Liver (tissue), 9 donors: ENCODE measurements around the gene ATF1. TPM values are rescaled to one million over a fixed set of nuclear protein-coding genes. Genes with fewer than 3 reads are reported as not detected.

Source experiments
- DNase-seq: peaks from one replicate; pipeline ENCODE4 v3.0.0-alpha.2; 2017; ENCODE audit warnings: low spot score
- H3K27ac ChIP-seq, 2 donors: one replicate each; pipeline ENCODE4 v1.7.0; 2013; ENCODE audit warnings: inconsistent platforms in 2 of 2, low read length in 2 of 2, control low read depth in 1 of 2, low read depth in 1 of 2, mild to moderate bottlenecking in 1 of 2
- H3K27me3 ChIP-seq, 4 donors: one replicate each; pipeline versions ENCODE4 v1.6.1 to v1.7.0; 2013; ENCODE audit warnings: low read length in 3 of 4, inconsistent platforms in 1 of 4, mild to moderate bottlenecking in 1 of 4, moderate library complexity in 1 of 4; ENCODE audit not compliant: control insufficient read depth in 4 of 4, insufficient read depth in 4 of 4
- H3K36me3 ChIP-seq, 4 donors: one replicate each; pipeline versions ENCODE4 v1.6.1 to v1.7.0; 2013; ENCODE audit warnings: low read length in 3 of 4, mild to moderate bottlenecking in 3 of 4, low read depth in 1 of 4, moderate library complexity in 1 of 4; ENCODE audit not compliant: control insufficient read depth in 4 of 4, insufficient read depth in 3 of 4
- H3K4me1 ChIP-seq, 4 donors: one replicate each; pipeline versions ENCODE4 v1.6.1 to v1.7.0; 2013; ENCODE audit warnings: low read length in 3 of 4, mild to moderate bottlenecking in 3 of 4, moderate library complexity in 1 of 4; ENCODE audit not compliant: control insufficient read depth in 4 of 4, insufficient read depth in 4 of 4
- H3K4me3 ChIP-seq, 3 donors: one replicate each; pipeline versions ENCODE4 v1.6.1 to v1.7.0; 2013; ENCODE audit warnings: low read length in 3 of 3, control low read depth in 1 of 3, low read depth in 1 of 3, mild to moderate bottlenecking in 1 of 3
- H3K9ac ChIP-seq, 2 donors: one replicate each; pipeline ENCODE4 v1.7.0; 2013; ENCODE audit warnings: low read length in 2 of 2, mild to moderate bottlenecking in 2 of 2, moderate library complexity in 2 of 2, control low read depth in 1 of 2, low read depth in 1 of 2
- H3K9me3 ChIP-seq, 4 donors: one replicate each; pipeline versions ENCODE4 v1.6.1 to v1.7.0; 2013; ENCODE audit warnings: low read length in 3 of 4; ENCODE audit not compliant: control insufficient read depth in 4 of 4
- GABPA ChIP-seq, 2 donors: IDR thresholded peaks in 1 of 2; conservative IDR thresholded peaks in 1 of 2; 2 replicates each; pipeline ENCODE4 v1.6.1; 2016; ENCODE audit warnings: antibody characterized with exemption in 2 of 2, mild to moderate bottlenecking in 1 of 2, moderate library complexity in 1 of 2
- HNF4A ChIP-seq, 2 donors: conservative IDR thresholded peaks; 2 replicates each; pipeline ENCODE4 v1.6.1; 2016; ENCODE audit warnings: antibody characterized with exemption in 2 of 2, mild to moderate bottlenecking in 2 of 2
- HNF4G ChIP-seq: IDR thresholded peaks from 2 replicates; pipeline ENCODE4 v1.6.1; 2016; ENCODE audit warnings: antibody characterized with exemption
- NR2F2 ChIP-seq: IDR thresholded peaks from 2 replicates; pipeline ENCODE4 v1.6.1; 2016; ENCODE audit warnings: antibody characterized with exemption
- RAD21 ChIP-seq, 2 donors: IDR thresholded peaks; 2 replicates each; pipeline ENCODE4 v1.6.1; 2016; ENCODE audit warnings: antibody characterized with exemption in 2 of 2, mild to moderate bottlenecking in 2 of 2
- SP1 ChIP-seq: IDR thresholded peaks from 2 replicates; pipeline ENCODE4 v1.6.1; 2018; ENCODE audit warnings: antibody characterized with exemption, mild to moderate bottlenecking
- YY1 ChIP-seq: IDR thresholded peaks from 2 replicates; pipeline ENCODE4 v1.6.1; 2016; ENCODE audit warnings: antibody characterized with exemption, mild to moderate bottlenecking
- WGBS: extraction: QIAGEN DNeasy Blood & Tissue Kit; methylation state at CpG from one replicate; pipeline ENCODE4 v1.1.7; 2013; 5-methylcytosine and 5-hydroxymethylcytosine counted together
- polyA plus RNA-seq, 2 donors: library from polyadenylated mRNA; stranded (reverse) in 1 of 2; unstranded in 1 of 2; fragments of 200-250 nt in 1 of 2; fragments of >200 nt in 1 of 2; fragmentation: Nextera tagmentation in 1 of 2; extraction: Ambion mirVana in 1 of 2; gene quantifications; one replicate each; pipeline versions ENCODE4 v1.2.1 to v1.2.3, GENCODE V29; 2013 to 2015
- total RNA-seq, 2 donors: library from RNA; depleted of rRNA; stranded (reverse); fragments of >200 nt; gene quantifications; one replicate each; pipeline ENCODE4 v1.2.3, GENCODE V29; 2014
- TF ChIP-seq, protein P1 (sequence below): IDR thresholded peaks from 2 replicates; pipeline ENCODE4 v1.6.1; 2016; ENCODE audit warnings: antibody characterized with exemption
- TF ChIP-seq, protein P2 (sequence below): IDR thresholded peaks from 2 replicates; pipeline ENCODE4 v1.6.1; 2016; ENCODE audit warnings: antibody characterized with exemption
- TF ChIP-seq, protein P3 (sequence below): IDR thresholded peaks from 2 replicates; pipeline ENCODE4 v1.6.1; 2016; ENCODE audit warnings: antibody characterized with exemption, mild to moderate bottlenecking
- TF ChIP-seq, protein P4 (sequence below): IDR thresholded peaks from 2 replicates; pipeline ENCODE4 v1.6.1; 2016; ENCODE audit warnings: antibody characterized with exemption
- donor health status: healthy.
- donor health status: healthy.
- donor health status: healthy.
- donor health status: healthy.
- donor health status: healthy.

Gene ATF1
- total and polyA plus RNA-seq, 4 donors, result 6.3 to 17.0 (median 8.3) TPM

DNA sequence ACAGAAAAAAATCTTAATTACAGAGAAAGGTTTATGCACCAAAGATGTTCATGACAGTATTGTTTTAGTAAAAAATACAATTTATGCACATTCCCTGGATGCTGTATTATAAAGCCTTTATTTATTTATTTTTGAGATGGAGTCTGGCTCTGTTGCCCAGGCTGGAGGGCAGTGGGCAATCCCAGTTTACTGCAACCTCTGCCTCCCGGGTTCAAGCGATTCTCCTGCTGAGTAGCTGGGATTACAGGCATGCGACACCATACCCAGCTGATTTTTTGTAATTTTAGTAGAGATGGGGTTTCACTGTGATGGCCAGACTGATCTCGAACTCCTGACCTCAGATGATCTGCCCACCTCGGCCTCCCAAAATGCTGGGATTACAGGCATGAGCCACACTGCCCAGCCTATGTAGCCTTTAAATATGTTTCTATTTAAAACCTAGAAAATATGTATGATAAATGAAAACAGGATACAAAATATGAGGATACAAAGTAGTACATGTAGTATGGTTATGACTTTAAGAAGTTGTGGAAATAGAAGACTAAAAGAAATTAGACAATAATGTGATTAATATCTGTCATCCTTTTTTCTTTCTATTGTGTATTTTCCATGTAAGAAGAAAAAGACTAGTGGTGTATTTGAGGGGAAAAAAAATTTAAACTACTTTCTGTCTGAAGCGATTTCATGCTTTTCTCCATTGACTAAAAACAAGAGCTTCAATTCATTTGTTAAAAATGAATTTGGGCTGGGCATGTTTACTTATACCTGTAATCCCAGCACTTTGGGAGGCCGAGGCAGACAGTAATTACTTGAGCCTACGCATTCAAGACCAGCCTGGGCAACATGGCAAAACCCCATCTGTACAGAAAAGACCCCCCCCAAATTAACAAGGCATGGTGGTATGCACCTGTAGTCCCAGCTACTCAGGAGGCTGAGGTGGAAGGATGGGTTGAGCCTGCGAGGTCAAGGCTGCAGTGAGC, 13.1 kb downstream of the ATF1 start (continued):
- TF ChIP-seq, protein P1, sequence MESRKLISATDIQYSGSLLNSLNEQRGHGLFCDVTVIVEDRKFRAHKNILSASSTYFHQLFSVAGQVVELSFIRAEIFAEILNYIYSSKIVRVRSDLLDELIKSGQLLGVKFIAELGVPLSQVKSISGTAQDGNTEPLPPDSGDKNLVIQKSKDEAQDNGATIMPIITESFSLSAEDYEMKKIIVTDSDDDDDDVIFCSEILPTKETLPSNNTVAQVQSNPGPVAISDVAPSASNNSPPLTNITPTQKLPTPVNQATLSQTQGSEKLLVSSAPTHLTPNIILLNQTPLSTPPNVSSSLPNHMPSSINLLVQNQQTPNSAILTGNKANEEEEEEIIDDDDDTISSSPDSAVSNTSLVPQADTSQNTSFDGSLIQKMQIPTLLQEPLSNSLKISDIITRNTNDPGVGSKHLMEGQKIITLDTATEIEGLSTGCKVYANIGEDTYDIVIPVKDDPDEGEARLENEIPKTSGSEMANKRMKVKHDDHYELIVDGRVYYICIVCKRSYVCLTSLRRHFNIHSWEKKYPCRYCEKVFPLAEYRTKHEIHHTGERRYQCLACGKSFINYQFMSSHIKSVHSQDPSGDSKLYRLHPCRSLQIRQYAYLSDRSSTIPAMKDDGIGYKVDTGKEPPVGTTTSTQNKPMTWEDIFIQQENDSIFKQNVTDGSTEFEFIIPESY, result no peak
- TF ChIP-seq HNF4G, result no peak

DNA sequence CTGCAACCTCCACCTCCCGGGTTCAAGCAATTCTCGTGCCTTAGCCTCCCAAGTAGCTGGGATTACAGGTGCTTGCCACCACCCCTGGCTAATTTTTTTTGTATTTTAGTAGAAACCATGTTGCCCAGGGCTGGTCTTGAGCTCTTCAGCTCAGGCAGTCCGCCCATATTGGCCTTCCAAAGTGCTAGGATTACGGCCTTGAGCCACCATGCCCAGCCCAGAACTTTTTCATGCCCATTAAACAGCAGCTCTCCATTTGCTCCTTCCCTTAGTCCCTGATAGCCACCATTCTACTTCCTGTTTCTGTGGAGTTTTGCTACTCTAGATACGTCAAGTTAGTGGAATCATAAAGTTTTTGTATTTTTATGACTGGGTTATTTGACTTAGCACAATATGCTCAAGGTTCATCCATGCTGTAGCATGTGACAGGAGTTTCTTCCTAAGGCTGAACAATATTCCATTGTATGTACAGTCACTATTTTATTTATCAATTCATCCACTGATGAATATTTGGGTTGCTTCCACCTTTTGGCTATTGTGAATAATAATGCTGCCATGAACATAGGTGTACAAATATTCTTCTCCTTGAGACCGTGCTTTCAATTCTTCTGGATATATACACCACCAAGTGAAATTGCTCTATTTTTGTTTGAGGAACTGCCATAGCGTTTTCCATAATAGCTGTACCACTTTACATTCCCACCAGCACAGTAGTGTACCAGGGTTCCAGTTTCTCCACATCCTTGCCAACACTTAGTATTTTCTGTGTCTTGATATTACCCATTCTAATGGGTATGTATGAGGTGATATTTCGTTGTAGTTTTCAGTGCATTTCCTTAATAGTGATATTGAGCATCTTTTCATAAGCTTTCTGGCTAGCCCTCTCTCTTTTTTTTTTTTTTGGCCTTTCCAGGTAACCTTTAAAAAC, 15.0 kb downstream of the ATF1 start:
- Histone ChIP-seq H3K4me3 (no peak overlapping the region), H3K4me1 (peaks cover 0 to 1% (median 0%) of the 10 kb centered on the region in 4 donors), H3K9ac (no peak overlapping the region), H3K27me3 (no peaks in the 10 kb centered on the region), H3K9me3 (no peaks in the 10 kb centered on the region), H3K27ac (no peak overlapping the region), H3K36me3 (peaks cover 2 to 8% (median 4%) of the 10 kb centered on the region in 4 donors)
- TF ChIP-seq HNF4A (conservative IDR thresholded peaks at IDR 0.05), result no peak
- no peak for TF ChIP-seq GABPA (IDR thresholded peaks at IDR 0.05 in 1 of 2, conservative IDR thresholded peaks at IDR 0.05 in 1 of 2)
- no peak for TF ChIP-seq NR2F2
- TF ChIP-seq, protein P2, sequence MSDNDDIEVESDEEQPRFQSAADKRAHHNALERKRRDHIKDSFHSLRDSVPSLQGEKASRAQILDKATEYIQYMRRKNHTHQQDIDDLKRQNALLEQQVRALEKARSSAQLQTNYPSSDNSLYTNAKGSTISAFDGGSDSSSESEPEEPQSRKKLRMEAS, result no peak
- DNase-seq, result no peak
- 89% methylated on average over 8 of the region's 8 CpGs for WGBS

DNA sequence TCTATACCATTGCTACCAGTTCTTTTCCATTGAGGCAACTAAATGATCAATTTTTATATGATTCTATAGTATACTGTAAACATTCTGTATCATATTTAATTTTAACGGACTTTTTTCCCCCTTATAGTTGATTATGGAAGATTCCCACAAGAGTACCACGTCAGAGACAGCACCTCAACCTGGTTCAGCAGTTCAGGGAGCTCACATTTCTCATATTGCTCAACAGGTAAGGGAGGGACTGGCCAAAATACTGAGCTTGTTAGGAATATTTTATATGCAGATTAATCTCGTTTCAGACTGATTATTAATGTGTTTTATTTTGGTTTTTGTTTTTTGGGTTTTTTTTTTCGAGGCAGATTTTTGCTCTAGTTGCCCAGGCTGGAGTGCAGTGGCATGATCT, 16.1 kb downstream of the ATF1 start:
- H3K4me1 ChIP-seq, result no peaks in the 10 kb centered on the region
- no peak overlapping the region for H3K4me3 ChIP-seq
- TF ChIP-seq GABPA (IDR thresholded peaks at IDR 0.05 in 1 of 2, conservative IDR thresholded peaks at IDR 0.05 in 1 of 2), result no peak
- TF ChIP-seq, protein P3, sequence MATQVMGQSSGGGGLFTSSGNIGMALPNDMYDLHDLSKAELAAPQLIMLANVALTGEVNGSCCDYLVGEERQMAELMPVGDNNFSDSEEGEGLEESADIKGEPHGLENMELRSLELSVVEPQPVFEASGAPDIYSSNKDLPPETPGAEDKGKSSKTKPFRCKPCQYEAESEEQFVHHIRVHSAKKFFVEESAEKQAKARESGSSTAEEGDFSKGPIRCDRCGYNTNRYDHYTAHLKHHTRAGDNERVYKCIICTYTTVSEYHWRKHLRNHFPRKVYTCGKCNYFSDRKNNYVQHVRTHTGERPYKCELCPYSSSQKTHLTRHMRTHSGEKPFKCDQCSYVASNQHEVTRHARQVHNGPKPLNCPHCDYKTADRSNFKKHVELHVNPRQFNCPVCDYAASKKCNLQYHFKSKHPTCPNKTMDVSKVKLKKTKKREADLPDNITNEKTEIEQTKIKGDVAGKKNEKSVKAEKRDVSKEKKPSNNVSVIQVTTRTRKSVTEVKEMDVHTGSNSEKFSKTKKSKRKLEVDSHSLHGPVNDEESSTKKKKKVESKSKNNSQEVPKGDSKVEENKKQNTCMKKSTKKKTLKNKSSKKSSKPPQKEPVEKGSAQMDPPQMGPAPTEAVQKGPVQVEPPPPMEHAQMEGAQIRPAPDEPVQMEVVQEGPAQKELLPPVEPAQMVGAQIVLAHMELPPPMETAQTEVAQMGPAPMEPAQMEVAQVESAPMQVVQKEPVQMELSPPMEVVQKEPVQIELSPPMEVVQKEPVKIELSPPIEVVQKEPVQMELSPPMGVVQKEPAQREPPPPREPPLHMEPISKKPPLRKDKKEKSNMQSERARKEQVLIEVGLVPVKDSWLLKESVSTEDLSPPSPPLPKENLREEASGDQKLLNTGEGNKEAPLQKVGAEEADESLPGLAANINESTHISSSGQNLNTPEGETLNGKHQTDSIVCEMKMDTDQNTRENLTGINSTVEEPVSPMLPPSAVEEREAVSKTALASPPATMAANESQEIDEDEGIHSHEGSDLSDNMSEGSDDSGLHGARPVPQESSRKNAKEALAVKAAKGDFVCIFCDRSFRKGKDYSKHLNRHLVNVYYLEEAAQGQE, result no peak
- no peak for TF ChIP-seq SP1
- no peak for TF ChIP-seq RAD21 (IDR thresholded peaks at IDR 0.05)
- no peak for TF ChIP-seq YY1
- TF ChIP-seq, protein P4, sequence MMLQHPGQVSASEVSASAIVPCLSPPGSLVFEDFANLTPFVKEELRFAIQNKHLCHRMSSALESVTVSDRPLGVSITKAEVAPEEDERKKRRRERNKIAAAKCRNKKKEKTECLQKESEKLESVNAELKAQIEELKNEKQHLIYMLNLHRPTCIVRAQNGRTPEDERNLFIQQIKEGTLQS, result no peak
- 91% methylated on average over 4 of the region's 4 CpGs for WGBS
- no peak overlapping the region for H3K9ac ChIP-seq
- no peaks in the 10 kb centered on the region for H3K27me3 ChIP-seq
- H3K27ac ChIP-seq, result no peak overlapping the region
- H3K9me3 ChIP-seq, result no peaks in the 10 kb centered on the region
- H3K36me3 ChIP-seq, result peaks cover 2 to 8% (median 4%) of the 10 kb centered on the region in 4 donors
- no peak for DNase-seq
